Suprapubic skin (tissue), 4 donors: ENCODE results near the gene RSPO1. TPM values are rescaled to one million over a fixed set of nuclear protein-coding genes. Genes with fewer than 3 reads are reported as not detected.

ENCODE experiments used
- DNase-seq, 2 donors: peaks; one replicate each; pipeline ENCODE4 v3.0.0-alpha.2; 2019; ENCODE audit warnings: low spot score in 2 of 2
- H3K27ac ChIP-seq: fragments of 200-600 bp; sonication (generic); one replicate; pipeline ENCODE4 v1.5.1; 2019
- H3K27me3 ChIP-seq: fragments of 200-600 bp; sonication (generic); one replicate; pipeline ENCODE4 v1.5.1; 2019
- H3K36me3 ChIP-seq: fragments of 200-600 bp; sonication (generic); one replicate; pipeline ENCODE4 v1.5.1; 2019
- H3K4me1 ChIP-seq: fragments of 200-600 bp; sonication (generic); one replicate; pipeline ENCODE4 v1.5.1; 2019
- H3K4me3 ChIP-seq: fragments of 200-600 bp; sonication (generic); one replicate; pipeline ENCODE4 v1.5.1; 2019; ENCODE audit warnings: mild to moderate bottlenecking
- H3K9me3 ChIP-seq: fragments of 200-600 bp; sonication (generic); one replicate; pipeline ENCODE4 v1.5.1; 2019
- EP300 ChIP-seq: sonication (generic); formaldehyde crosslinking; IDR thresholded peaks from one replicate; pipeline ENCODE4 v1.6.1; 2017; ENCODE audit warnings: antibody characterized with exemption
- POLR2A ChIP-seq, 2 donors: fragments of 450-650 bp; IDR thresholded peaks; one replicate each; pipeline ENCODE4 v1.6.1; 2017; ENCODE audit warnings: antibody characterized with exemption in 2 of 2, mild to moderate bottlenecking in 2 of 2, moderate library complexity in 2 of 2
- POLR2AphosphoS5 ChIP-seq, 3 donors: sonication (generic); formaldehyde crosslinking; IDR thresholded peaks; one replicate each; pipeline ENCODE4 v1.6.1; 2017; ENCODE audit warnings: antibody characterized with exemption in 3 of 3
- WGBS: methylation state at CpG from one replicate; pipeline ENCODE4 v1.1.5; 2018; 5-methylcytosine and 5-hydroxymethylcytosine counted together
- total RNA-seq, 4 donors: library from RNA; depleted of rRNA; stranded (reverse); fragments of >200 nt; gene quantifications; one replicate each; pipeline ENCODE4 v1.1.0, GENCODE V29; 2016
- TF ChIP-seq, protein P1 (sequence below), 2 donors: fragments of 200-600 bp in 1 of 2; fragments of 450-650 bp in 1 of 2; sonication (generic) in 1 of 2; IDR thresholded peaks; one replicate each; pipeline ENCODE4 v1.5.1; 2016 to 2019; ENCODE audit warnings: antibody characterized with exemption in 2 of 2, mild to moderate bottlenecking in 1 of 2, moderate library complexity in 1 of 2

The RSPO1 gene
- total RNA-seq, 4 donors from 2014 or later, result 2.1 to 9.7 (median 6.7) TPM

DNA sequence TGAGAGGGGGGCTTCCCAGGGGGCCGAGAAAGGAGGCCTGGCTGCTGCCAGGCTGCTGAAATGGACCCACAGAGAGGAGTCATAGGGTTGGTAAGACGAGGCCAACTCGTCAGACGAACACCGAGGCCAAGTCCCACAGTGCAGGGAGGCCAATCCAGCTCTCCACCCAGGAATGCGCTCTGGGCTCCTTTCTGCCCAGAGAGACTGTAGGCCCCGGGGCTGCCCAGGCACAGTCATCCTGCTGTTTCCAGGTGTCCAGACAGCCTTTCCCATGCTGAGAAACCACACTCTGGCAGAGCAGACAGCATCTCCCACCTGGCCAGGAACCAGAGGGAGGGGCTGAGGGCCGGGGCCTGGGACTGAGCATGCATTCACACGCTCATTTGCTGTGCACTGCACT is 26.7 kb upstream of the RSPO1 start:
- 38% methylated on average over 6 of the region's 9 CpGs for WGBS
- Histone ChIP-seq H3K9me3 (no peaks in the 10 kb centered on the region), H3K4me3 (no peak overlapping the region), H3K36me3 (no peaks in the 10 kb centered on the region), H3K27ac (no peak overlapping the region), H3K27me3 (peaks cover 16% of the 10 kb centered on the region), H3K4me1 (peaks cover 4% of the 10 kb centered on the region)
- TF ChIP-seq POLR2A (IDR thresholded peaks at IDR 0.05) (no peak), POLR2AphosphoS5 (IDR thresholded peaks at IDR 0.05) (no peak), EP300 (no peak)
- TF ChIP-seq, protein P1, sequence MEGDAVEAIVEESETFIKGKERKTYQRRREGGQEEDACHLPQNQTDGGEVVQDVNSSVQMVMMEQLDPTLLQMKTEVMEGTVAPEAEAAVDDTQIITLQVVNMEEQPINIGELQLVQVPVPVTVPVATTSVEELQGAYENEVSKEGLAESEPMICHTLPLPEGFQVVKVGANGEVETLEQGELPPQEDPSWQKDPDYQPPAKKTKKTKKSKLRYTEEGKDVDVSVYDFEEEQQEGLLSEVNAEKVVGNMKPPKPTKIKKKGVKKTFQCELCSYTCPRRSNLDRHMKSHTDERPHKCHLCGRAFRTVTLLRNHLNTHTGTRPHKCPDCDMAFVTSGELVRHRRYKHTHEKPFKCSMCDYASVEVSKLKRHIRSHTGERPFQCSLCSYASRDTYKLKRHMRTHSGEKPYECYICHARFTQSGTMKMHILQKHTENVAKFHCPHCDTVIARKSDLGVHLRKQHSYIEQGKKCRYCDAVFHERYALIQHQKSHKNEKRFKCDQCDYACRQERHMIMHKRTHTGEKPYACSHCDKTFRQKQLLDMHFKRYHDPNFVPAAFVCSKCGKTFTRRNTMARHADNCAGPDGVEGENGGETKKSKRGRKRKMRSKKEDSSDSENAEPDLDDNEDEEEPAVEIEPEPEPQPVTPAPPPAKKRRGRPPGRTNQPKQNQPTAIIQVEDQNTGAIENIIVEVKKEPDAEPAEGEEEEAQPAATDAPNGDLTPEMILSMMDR (IDR thresholded peaks at IDR 0.05), result no peak
- DNase-seq, result no peak

DNA sequence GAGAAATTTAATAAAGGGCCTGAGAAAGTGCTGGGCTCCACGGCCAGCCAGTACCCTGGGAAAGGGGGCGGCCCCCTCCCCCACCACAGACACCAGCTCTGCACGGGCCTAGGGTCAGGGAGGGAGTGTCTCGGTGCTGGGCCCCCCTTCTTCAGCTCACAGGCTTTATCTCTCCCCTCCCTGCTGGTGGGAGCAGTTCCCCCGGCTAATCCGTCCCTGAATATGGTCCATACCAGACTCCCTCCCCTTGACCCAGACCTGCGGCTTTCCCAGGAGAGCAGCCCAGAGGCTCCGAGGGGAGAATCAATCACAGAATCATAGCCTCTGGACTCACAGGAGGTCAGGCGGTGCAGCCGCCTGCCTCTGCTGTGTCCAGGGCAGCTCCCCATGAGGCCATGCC is 26.0 kb upstream of the RSPO1 start:
- Histone ChIP-seq H3K27ac (no peak overlapping the region), H3K9me3 (no peaks in the 10 kb centered on the region), H3K4me1 (peaks cover 4% of the 10 kb centered on the region), H3K36me3 (no peaks in the 10 kb centered on the region), H3K27me3 (peaks cover 16% of the 10 kb centered on the region), H3K4me3 (no peak overlapping the region)
- WGBS, result 67% methylated on average over 1 of the region's 10 CpGs
- TF ChIP-seq POLR2AphosphoS5 (IDR thresholded peaks at IDR 0.05), result no peak
- TF ChIP-seq, protein P1 (IDR thresholded peaks at IDR 0.05), result no peak
- TF ChIP-seq POLR2A (IDR thresholded peaks at IDR 0.05), result no peak
- no peak for TF ChIP-seq EP300
- no peak for DNase-seq

DNA sequence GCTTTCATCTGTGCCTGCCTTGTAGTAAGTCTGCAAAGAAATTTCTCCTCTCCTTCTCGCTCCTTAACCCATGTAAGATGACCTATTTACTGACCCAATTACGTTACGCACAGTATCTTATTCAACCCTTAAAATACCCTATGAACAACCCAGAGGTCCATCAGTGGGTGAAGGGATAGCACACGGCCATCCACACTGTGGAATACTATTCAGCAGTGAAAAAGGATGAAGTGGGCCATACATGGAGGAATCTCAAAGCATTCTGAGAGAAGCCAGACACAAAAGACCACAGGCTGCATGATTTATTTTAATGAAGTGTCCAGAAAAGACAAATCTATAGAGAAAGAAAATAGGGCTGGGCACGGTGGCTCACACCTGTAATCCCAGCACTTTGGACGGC is 23.8 kb upstream of the RSPO1 start:
- Histone ChIP-seq H3K36me3 (no peaks in the 10 kb centered on the region), H3K27ac (no peak overlapping the region), H3K9me3 (no peaks in the 10 kb centered on the region), H3K27me3 (peaks cover 16% of the 10 kb centered on the region), H3K4me3 (no peak overlapping the region), H3K4me1 (peaks cover 4% of the 10 kb centered on the region)
- TF ChIP-seq EP300 (no peak), POLR2A (IDR thresholded peaks at IDR 0.05) (no peak), POLR2AphosphoS5 (IDR thresholded peaks at IDR 0.05) (no peak)
- TF ChIP-seq, protein P1 (IDR thresholded peaks at IDR 0.05), result no peak
- DNase-seq, result no peak
- 88% methylated on average over 6 of the region's 6 CpGs for WGBS

DNA sequence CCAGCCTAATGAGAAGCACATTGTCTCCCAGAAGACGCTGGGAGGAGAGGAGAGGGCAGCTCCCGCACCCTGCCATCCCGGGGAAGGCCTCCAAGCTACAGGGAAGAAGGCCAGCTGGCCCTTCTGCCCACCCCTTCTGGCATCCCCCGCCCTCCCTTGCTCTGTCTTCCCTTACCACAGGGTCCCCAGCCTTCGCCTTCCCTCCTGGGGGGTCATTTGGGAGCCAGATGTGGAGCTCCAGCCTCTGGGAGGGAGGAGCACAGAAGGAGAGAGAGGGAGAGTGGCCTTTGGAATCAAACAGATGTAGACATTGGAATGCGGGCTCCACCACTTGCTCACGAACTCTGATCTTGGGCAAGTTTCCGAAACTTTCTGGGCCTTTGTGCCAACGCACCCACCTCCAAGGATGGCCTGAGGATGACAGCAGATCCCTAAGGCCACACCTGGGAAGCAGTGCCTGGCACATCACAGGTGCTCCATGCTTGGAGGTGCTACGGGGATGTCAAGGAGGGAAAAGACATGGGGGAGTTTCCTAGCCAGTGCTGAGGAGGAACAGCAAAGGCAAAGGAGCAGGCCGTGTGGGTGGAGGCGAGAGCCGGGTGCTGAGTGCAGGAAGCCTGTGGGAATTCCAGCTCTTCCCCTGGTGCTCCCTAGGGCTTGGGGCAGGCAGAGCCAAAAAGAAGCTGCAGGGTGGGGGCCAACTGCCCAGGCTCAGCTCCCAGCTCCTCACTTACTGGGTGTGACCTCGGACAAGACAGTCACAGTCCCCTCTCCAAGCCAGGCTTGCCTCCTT is 23.1 kb upstream of the RSPO1 start:
- TF ChIP-seq, protein P1 (IDR thresholded peaks at IDR 0.05), result no peak
- TF ChIP-seq POLR2A (IDR thresholded peaks at IDR 0.05), result no peak
- H3K27ac ChIP-seq, result no peak overlapping the region
- H3K36me3 ChIP-seq, result no peaks in the 10 kb centered on the region
- H3K9me3 ChIP-seq, result no peaks in the 10 kb centered on the region
- H3K27me3 ChIP-seq, result peaks cover 16% of the 10 kb centered on the region
- no peak overlapping the region for H3K4me3 ChIP-seq
- DNase-seq, result no peak
- peaks cover 4% of the 10 kb centered on the region for H3K4me1 ChIP-seq
- 49% methylated on average over 14 of the region's 14 CpGs for WGBS

DNA sequence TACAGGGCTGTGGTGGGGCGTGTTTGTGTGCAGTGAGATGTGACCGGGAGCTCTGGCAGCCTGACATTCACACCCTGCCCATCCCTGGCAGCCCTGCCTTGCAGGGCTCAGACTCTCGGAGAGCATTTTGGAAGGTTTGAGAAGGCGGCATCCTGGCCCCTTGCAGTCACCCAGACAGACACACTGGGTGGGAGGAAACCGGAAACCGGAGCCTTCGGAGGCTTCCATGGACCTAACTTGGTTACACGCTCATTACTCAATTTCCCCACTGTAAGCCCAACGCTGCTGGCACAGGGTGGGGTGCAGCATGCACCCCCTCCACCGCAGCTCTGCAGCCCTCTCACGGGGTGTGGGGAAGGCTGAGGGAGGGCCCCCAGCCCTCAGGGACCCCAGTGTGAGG is 22.2 kb upstream of the RSPO1 start:
- Histone ChIP-seq H3K4me3 (no peak overlapping the region), H3K27ac (no peak overlapping the region), H3K27me3 (peaks cover 16% of the 10 kb centered on the region), H3K9me3 (no peaks in the 10 kb centered on the region), H3K36me3 (no peaks in the 10 kb centered on the region), H3K4me1 (peaks cover 4% of the 10 kb centered on the region)
- no peak for DNase-seq
- TF ChIP-seq, protein P1 (IDR thresholded peaks at IDR 0.05), result no peak
- TF ChIP-seq POLR2AphosphoS5 (IDR thresholded peaks at IDR 0.05) (no peak), EP300 (no peak), POLR2A (IDR thresholded peaks at IDR 0.05) (no peak)
- WGBS, result 60% methylated on average over 2 of the region's 11 CpGs
